GM21786 (cell line): ENCODE results near the gene FBXL22.
"Not testable (repeated sequence)": the region's sequence is repeated elsewhere in the genome, so short reads cannot be mapped to it uniquely, and the experiment has no call there.

Experiments used
- ATAC-seq: cut with Tn5 transposase; IDR thresholded peaks from one replicate; pipeline ENCODE4 v1.9.1; 2021; ENCODE audit not compliant: unreplicated experiment

Gene FBXL22

DNA sequence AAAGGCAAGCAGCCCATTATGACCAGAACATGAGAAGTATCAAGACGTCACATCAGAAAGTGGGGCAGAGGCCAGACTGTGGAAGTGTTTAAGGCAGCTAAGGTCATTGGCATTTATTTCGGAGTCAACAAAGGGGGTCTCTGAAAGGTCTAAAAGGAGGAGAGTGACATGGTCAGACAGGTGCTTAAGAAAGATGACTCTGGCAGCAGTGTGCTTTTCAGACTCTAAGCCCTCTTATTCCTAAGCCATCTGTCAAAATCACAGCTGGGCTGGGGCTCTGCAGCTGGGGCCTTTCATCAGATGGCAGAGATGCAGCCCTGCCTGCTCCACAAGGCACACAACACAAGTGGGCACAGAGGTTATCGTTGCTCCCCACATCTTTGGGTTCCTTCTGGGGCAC lies 14.0 kb downstream of the FBXL22 start:
- no peak for ATAC-seq

DNA sequence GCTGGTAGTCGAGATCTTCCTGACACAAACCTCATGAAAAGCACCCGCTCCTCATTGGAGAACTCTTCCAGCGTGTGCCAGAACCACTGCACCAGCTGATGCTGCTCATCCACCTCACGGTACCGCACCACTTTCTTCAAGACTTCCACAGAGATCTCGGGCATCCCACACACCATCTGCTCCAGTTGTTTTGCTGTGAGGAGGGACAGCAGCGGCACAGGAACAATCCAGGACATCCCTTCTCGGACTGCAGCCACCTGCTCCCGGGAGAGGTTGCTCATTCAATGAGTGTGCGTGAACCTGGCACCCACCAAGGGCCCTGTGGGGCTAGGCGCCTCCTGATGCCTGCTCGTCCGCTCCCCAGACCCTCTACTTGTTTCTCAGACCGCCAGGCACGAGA lies 15.1 kb downstream of the FBXL22 start:
- no peak for ATAC-seq

DNA sequence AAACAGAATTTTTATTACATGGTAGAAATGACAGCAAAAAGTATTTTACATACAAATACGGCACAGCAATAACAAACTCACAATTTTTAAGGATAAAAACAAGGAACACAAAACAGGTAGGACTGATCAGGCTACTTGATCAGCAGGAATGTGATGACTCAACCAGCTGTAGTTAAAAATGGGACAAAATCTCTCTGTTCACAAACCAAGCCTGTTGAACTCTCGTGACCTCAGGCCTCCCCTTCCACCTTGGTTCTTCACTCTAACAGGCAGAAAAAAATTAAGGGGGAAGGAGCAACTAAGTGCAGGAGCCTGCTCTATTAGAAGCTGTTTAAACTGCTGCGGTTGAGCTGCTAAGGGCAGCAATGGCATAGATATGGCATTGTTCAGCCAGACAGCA lies 18.7 kb downstream of the FBXL22 start:
- no peak for ATAC-seq

DNA sequence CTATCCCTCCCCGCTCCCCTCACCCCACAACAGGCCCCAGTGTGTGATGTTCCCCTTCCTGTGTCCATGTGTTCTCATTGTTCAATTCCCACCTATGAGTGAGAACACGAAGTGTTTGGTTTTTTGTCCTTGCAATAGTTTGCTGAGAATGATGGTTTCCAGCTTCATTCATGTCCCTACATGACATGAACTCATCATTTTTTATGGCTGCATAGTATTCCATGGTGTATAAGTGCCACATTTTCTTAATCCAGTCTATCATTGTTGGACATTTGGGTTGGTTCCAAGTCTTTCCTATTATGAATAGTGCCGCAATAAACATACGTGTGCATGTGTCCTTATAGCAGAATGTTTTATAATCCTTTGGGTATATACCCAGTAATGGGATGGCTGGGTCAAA lies 20.0 kb downstream of the FBXL22 start:
- not testable (repeated sequence) for ATAC-seq

DNA sequence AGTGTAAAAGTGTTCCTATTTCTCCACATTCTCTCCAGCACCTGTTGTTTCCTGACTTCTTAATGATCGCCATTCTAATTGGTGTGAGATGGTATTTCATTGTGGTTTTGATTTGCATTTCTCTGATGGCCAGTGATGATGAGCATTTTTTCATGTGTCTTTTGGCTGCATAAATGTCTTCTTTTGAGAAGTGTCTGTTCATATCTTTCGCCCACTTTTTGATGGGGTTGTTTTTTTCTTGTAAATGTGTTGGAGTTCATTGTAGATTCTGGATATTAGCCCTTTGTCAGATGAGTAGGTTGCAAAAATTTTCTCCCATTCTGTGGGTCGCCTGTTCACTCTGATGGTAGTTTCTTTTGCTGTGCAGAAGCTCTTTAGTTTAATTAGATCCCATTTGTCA lies 20.4 kb downstream of the FBXL22 start:
- ATAC-seq = not testable (repeated sequence)

DNA sequence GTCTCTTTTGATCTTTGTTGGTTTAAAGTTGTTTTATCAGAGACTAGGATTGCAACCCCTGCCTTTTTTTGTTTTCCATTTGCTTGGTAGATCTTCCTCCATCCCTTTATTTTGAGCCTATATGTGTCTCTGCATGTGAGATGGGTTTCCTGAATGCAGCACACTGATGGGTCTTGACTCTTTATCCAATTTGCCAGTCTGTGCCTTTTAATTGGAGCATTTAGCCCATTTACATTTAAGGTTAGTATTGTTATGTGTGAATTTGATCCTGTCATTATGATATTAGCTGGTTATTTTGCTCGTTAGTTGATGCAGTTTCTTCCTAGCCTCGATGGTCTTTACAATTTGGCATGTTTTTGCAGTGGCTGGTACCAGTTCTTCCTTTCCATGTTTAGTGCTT lies 23.6 kb downstream of the FBXL22 start:
- ATAC-seq = not testable (repeated sequence)

DNA sequence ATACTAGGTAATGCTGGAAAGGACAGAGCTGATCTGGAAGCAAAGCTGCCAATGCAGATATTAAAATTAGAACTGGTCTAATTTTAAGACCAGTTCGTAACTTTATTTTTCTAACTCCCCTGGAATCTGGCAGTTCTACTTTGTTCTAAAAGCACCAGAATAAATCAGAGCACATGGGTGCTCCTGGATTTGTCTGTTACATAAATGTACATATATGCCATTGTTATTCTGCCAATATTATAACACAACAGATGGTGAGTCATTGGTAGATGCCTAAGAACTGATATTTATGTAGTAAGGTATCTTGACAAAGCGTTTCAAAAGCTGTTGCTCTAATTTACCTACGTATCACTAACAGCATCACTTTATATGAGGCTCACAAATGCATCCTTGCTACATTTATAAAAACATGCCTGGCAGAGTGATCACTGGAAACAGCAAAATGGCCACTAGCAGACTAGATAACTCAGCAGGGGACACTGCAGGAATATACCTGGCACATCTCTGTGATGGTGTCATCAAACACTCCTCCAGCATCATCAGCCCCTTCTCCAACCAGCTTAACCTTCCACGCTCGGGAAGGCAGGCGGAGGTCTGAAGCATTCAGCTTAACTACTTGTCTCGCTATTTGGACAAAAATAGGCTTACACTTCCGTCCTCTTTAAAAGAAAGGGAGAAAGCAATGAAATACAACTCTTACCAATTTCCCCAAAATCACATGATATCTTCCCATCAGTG lies 26.2 kb downstream of the FBXL22 start:
- ATAC-seq = no peak

DNA sequence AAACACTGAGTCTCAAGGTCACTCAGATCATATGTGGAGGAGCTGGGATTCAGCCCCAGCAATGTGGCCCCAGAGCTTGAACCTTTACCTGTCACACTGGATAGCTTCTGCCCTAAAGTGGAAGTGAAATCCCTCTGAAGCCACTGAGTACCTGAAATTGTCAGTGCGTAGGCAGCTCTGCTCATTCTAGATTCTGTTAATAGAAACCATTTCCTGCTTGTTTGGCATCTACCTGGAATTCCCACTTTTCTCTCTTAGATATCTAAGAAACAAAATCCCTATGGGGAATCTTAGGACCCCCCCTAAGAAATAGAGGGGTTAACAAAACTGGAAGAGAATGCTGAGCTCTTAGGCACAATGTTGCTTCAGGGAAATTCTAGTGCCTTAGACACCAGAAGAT lies 29.8 kb downstream of the FBXL22 start:
- ATAC-seq = peak; percentile 61

DNA sequence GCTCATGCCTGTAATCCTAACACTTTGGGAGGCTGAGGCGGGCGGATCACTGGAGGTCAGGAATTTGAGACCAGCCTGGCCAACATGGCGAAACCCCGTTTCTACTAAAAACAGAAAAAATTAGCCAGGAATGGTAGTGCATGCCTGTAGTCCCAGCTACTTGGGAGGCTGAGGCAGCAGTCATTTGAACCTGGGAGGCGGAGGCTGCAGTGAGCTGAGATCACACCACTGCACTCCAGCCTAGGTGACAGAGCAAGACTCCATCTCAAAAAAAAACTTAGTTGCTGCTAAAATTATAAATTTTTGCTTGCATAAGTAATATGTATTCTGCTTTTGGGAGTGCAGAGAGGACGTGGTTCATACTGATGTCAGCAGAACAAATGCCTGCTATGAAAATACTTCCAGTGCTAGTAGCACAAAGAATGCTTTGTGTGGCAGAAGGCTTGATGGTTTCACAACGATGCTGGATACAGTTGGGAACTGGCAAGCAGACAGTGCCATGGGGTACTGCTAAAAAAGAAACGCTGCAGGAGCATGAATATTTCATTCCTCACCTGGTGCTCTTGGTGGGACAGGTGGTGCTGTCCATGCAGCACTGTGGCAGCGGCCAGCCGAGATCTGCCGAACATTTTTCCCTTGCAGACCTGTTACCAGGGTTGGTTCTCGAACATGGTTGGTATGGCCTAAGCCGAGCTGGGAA lies 31.1 kb downstream of the FBXL22 start:
- no peak for ATAC-seq

DNA sequence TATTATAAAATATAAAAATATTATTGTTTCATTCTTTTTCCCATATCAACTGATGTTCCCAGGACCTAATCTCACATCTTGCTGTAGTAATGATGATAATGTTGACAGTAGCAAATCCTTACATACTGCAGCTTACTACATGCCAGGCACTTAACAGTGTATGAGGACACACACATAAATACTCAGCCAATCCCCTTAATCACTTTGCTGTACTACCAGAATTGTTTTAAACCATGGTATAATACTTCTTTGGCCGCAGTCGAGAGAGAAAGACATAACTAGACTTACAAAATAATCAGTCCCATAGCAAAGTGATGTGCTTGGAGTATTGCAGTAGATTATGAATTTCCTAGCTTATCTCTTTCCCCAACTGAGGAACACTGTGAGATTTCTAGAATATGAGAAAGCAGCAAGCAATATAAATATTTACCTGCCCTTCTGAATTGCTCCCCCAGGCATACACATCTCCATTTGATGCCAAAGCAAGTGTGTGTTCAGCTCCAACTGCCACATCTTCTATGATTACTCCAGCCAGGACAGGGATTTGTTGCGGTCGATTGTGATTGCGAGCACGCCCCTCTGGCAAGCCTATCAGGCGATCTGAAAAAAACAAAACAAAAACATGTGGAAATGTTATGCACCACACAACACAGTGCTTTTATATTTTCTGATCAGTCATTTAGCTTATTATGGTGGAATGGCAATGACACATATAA lies 33.0 kb downstream of the FBXL22 start:
- no peak for ATAC-seq

DNA sequence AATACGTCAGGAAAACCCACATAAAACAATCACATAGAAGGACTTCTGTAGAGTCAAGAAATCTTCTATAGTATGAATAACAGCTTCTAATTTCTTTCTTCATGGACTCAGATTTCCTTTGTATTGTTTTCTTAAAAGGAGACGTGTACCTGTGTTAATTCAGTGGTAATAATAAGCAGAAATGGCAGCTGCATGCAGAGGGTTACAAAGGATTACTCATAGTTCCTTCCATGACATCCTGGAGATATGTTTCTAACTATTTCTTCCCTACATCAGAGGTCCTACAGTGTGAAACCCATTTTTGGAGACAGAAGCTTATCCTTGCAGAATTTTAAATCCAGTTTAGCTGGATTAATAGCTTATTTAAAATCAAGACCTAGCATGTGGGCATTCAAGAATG lies 36.1 kb downstream of the FBXL22 start:
- ATAC-seq = no peak

DNA sequence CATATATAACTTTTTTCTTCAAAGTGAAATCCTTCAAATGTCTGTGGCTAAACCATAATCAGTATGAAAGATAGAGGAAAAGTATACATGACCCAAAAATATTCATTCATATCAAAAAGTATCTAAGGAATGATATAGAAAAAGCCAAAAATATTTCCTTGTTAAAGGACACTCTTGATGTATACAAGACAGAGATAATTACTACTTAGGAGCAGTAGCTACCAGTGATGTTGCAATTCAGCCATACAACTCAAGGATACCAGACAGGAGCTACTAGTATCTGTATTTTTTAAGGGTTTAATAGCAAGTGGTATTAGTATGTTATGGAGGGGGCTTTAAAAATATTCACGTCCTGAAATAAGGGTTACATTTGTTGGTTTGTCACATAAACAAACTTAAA lies 37.0 kb downstream of the FBXL22 start:
- no peak for ATAC-seq

DNA sequence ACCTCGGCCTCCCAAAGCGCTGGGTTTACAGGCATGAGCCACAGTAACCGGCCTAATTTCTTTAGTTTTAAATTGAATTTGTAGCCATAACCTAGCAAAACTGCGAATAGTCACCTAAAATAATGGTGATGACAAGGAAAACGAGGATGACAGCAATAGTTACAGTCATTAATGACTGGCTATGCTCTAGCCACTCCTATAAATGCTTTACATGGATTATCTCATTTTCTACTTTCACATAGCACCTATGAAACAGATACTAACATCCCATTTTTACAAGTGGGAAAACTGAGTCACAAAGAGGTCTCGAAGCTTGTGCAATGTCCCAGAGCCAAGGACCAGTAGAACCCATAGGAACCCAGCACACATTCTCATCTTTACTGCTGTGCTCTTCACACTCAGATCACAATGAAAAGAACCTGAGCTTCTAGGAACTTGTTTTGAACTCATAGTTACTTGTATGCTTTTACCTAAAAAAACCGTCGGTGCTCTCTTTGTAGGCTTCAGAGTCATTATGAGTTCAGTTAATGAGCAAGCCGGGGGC lies 39.4 kb downstream of the FBXL22 start:
- no peak for ATAC-seq

DNA sequence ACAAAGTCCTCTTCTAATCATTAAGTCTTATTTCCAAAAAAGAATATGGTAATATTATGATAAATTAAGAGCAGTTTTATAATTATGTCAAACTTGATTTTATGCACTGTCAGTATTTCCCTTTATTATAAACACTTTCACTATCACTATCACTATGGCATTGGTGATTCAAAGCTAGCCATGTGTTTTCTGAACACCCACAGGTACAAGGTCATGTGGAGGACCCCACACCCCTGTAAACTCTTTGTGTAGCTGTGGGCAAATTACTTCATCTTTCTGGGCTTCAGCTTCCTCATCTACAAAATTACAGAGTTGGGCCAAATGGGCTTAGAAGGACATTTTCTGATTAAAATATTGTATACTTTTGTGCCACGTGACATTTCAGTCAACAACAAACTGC lies 41.7 kb downstream of the FBXL22 start:
- no peak for ATAC-seq

DNA sequence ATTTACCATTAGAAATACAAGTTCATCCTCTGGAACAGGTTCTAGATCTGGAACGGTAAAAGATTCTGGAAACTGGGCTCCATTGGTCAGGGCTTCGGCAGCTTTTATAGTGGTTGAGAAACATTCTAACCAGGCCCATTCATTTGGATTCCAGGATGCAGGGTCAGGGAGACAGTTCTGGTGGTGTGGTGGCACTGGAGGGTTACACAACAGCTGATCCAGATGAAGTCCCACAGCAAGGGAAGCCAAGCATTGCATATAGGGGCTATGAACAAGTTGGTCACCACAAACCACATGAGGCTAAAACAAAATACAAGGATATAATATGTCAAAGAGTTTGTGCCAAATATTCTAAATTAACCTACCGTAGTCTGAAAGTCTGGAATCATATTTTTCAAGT lies 43.0 kb downstream of the FBXL22 start:
- ATAC-seq = no peak
